HG03039 (cell line): ENCODE results near the gene MRPS14.
"Not testable (repeated sequence)": the region's sequence is repeated elsewhere in the genome, so short reads cannot be mapped to it uniquely, and the experiment has no call there.

Experiments used
- ATAC-seq: cut with Tn5 transposase; IDR thresholded peaks from one replicate; pipeline ENCODE4 v1.9.1; 2021; ENCODE audit warnings: mild to moderate bottlenecking, moderate library complexity; ENCODE audit not compliant: unreplicated experiment

MRPS14 gene

DNA sequence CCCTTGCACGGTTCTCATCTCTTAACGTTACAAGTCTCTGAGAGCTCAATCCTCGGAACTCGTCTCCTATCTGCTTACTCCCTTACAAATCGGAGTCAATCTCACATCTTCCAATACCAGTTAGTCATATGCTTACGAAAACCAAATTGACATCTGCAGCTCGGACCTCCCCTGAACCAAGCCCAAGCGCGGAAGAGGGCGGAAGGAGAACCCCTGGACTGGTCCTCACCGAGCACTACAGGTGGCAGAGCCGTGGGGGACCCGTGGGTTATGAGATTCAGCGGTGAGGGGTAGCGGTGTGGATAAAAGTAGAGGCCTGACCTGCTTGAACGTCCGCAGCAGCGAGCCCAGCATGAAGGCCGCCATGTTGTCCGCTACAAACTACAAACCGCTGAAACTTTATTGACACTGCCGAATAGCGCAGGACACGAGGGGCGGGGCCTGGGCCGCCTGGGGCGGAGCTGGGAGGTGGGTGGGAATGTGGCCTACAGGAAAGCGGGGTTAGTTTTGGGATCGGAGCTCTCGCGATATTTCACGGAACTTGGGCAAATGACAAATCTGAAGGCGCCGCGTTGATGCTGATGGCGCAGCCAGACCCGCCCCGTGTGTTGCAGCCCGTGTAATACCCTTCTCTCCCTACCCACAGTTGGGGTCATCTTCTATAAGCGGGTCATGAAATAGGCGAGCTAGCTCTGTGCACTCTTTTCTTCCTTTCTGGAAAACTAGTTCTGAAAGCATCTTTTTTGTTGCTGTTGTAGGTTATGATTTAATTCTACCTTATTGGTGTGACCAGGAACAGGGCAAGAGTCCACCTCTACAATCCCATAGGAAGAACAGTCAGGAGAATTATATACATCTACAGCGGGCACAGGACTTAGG lies at the start of gene MRPS14:
MRPS14 (minus strand) TSS at position 383 of the 879 bp plus-strand sequence; CDS start at position 366, 17 bp downstream.
- peak; percentile 86 for ATAC-seq

- peak; percentile 60 for ATAC-seq
Observed at GRCh38 chr1:175072099-175072951, 49.1 kb upstream of the MRPS14 start.

DNA sequence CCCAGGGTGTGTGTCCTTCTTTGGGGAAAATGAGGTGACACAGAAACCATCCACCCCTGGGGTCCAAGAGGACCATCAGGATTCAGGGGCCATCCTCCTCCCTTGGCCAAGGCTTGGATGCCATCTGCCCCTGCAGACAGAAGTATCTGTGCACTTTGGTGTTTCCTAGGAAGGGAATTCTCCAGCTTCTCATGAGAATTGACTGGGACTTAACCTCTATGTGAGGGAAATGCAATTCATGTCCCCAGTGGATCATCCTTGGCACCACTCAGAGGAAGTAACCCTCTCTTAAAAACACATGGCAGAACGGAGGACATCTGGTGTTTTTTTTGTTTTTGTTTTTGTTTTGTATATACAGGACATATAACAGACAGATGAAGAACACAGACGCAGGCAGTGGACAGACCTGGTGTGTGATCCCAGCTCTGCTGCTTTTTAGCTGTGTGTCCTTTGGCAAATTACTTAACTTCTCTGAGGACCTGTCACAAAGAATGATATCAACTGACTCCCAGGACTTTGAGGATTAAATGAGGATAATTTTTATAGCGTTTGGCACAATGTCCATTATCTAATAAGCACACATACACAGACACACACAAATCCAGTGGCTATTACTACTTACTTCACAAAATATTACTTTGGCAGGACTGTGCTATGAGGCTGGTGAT lies 48.2 kb upstream of the MRPS14 start:
- ATAC-seq, result no peak

GRCh38 chr1:175070818-175071217 lies 47.6 kb upstream of the MRPS14 start:
- ATAC-seq, result no peak

DNA sequence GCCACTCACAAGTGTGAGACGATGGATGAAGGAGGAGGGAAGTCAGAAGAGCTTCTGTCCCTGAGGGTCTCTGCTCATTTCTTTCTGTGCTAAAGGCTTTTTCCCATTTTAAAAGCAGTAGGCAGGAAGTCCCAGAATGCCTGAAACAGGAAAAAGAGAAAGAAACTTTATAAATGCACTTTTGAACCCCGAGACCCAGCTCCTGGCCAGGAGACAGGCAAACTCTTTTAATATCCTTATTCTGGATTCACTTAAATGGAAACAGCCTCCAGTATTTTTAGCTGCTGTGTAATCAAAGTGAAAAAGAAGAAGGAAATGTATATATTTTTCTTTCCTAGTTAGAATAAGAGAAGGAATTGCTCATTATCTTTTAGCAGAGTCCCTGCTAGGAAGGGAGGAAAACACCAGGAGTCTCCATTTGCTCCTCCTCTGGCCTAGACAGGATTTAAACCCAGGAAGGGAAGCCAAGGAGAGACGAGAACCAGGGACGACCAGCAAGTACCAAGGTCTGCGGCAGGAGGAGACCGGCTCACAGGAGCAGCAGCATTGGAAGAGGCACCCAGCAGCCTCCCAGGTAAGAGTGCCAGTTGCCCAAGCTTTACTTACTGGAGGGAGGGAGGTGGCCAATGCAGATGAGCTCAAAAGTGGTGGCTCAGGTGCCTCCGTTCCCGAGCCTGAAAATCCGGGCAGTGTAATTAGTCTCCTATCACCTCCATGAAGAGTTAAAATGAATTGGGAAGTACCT lies 44.3 kb upstream of the MRPS14 start, which contains the start of gene TNN:
TNN (plus strand) TSS at position 472 of the 745 bp plus-strand sequence. CDS start 9,586 bp downstream, outside the sequence.
- ATAC-seq, result no peak

- no peak for ATAC-seq
Observed at GRCh38 chr1:175062858-175063257, 39.6 kb upstream of the MRPS14 start.

DNA sequence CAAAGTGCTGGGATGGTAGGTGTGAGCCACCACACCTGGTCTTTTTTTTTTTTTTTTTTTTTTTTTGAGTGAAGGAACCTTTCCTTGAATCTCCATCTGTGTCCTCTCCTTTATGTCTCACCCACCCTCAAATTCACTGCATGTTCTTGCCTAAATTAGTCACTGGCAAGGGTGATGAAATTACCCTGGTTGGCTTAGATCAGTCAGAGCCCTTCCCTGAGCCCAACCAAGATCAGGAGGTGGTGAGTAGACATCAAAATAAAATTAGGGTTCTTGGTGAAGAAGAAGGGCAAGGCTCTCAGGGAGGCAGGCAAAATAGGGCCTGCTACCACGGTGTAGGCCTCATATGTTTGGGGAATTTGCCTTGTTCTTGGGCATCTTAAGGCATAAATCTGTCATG lies 39.1 kb upstream of the MRPS14 start:
- ATAC-seq, result no peak

- no peak for ATAC-seq
Observed at GRCh38 chr1:175054736-175055135, 31.5 kb upstream of the MRPS14 start.

- no peak for ATAC-seq
Observed at GRCh38 chr1:175050992-175051391, 27.8 kb upstream of the MRPS14 start.

GRCh38 chr1:175045519-175045918 lies 22.3 kb upstream of the MRPS14 start:
- ATAC-seq, result no peak

DNA sequence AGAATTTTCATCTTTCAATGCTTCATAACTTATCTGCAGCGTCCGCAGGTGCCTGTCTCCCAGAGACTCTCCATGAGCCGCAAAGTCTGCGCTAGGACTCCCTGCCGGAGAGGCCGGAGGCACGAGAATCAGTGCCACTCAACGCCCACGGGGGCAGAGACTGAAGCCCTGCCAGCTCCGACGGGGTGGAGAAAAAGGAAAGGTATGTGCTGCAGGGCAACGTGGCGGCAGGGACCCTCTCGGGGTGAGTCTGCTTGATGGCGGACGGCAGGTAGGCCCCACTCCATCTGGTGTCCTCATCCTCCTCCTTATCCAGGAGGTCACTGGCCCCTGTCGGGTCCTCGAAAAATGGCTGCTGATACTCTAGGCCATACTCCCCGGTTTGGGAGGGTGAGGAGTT lies 21.9 kb upstream of the MRPS14 start:
- no peak for ATAC-seq

DNA sequence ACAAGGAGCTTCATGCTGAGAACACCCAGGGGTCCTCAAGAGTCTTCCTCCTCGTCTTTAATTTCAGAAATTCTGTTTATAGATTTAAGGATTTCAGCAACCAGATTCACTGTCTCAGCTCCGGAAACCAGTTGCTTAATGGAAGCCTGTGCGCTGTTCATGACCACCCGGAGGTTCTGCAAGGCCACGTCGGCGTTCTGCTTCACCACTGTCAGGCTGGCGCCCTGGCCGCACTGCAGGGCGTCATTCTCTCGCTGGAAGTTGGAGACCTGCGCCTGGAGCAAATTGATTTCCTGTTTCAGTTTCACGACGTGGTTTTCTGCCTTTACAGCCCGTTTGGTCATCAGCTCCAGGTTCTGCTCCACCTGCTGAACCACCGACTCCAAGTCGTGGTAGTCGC lies 21.4 kb upstream of the MRPS14 start:
- not testable (repeated sequence) for ATAC-seq

- no peak for ATAC-seq
Observed at GRCh38 chr1:175043824-175044223, 20.6 kb upstream of the MRPS14 start.

DNA sequence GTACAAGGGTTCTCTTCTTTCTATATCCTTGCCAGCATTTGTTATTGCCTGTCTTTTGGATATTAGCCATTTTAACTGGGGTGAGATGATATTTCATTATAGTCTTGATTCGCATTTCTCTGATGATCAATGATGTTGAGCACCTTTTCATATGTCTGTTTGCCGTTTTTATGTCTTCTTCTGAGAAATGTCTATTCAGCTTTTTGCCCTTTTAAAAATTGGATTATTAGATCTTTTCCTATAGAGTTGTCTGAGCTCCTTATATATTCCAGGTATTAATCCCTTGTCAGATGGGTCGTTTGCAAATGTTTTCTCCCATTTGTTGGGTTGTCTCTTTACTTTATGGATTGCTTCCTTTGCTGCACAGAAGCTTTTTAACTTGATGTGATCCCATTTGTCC lies 19.4 kb upstream of the MRPS14 start:
- no peak for ATAC-seq

GRCh38 chr1:175040324-175040879 lies 17.2 kb upstream of the MRPS14 start:
- ATAC-seq, result no peak

DNA sequence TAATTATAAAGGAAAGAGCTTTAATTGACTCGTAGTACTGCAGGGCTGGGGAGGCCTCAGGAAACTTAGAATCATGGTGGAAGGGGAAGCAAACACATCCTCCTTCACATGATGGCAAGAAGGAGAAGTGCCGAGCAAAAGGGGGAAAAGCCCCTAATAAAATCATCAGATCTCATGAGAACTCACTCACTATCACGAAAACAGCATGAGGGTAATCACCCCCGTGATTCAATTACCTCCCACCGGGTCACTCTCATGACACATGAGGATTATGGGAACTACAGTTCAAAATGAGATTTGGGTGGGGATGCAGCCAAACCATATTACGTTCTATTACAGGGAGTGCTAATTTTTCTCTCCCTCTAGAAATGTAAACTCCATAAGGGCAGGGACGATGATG lies 14.2 kb upstream of the MRPS14 start:
- no peak for ATAC-seq

GRCh38 chr1:175036476-175036875 lies 13.3 kb upstream of the MRPS14 start:
- no peak for ATAC-seq

DNA sequence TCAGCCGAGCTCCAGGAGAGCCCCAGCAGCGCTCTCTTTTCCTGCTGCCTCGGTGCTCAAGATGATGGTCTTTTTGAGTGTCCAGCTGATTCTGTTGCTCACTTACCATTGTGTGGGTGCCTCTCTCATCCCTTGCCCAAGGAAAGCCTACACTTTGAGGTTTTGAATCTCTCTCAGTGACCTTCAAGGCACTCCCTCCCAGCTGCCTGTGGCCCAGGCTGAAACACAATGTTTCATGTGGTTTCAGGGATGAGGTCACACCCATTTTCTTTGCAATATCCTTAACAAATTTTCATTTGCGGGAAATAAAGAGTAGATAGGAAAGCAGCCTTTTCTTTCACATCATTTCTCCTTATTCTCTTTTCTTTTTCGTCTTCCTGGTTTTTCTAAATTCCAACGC lies 12.6 kb upstream of the MRPS14 start:
- ATAC-seq, result no peak

- ATAC-seq, result no peak
Observed at GRCh38 chr1:175034775-175035174, 11.6 kb upstream of the MRPS14 start.

- ATAC-seq, result no peak
Observed at GRCh38 chr1:175033953-175034352, 10.7 kb upstream of the MRPS14 start.
